NCI-H82 treated with DMSO at 0.1 percent for 48 hours (cell line): ENCODE measurements around the gene TBC1D1.

ENCODE experiments used
- DNase-seq: peaks from one replicate; lab custom pipeline; 2025; ENCODE audit not compliant: unreplicated experiment; lab: John Stamatoyannopoulos, UW

Gene TBC1D1

GRCh38 chr4:38045289-38045988 is 154.6 kb downstream of the TBC1D1 start:
- no peak for DNase-seq

DNA sequence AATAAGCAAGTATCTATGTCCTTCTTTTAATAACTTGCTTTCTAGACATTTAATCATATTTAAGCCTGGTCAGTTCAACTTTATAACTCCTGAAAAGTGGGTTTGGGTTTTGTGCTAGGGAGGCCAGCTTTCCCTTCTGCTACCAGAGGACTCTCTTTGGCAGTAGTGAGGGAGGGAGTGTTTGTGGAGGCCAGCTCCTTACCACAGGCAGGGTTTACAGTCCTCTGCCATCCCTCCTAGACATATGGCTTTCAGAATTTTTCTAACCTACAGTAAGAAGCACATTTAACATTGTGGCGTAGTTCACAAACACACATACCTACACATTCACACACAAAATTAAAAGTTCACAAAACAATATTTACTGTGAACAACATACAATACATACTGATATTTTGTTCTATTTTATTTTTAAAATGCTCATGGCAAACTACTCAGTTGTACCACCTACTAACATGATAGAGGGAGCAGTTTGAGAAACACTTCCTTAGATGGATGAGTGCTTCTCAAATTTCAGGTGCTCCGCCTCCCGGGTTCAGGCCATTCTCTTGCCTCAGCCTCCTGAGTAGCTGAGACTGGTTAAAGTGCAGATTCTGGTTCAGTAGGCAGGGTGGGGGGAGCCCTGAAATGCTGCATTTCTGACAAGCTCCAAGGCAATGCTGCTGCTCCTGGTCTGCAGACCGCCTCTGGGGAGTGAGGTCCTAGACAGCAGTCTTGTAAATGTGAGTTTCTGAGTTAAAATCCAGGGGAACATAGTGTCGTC is 156.0 kb downstream of the TBC1D1 start:
- no peak for DNase-seq

DNA sequence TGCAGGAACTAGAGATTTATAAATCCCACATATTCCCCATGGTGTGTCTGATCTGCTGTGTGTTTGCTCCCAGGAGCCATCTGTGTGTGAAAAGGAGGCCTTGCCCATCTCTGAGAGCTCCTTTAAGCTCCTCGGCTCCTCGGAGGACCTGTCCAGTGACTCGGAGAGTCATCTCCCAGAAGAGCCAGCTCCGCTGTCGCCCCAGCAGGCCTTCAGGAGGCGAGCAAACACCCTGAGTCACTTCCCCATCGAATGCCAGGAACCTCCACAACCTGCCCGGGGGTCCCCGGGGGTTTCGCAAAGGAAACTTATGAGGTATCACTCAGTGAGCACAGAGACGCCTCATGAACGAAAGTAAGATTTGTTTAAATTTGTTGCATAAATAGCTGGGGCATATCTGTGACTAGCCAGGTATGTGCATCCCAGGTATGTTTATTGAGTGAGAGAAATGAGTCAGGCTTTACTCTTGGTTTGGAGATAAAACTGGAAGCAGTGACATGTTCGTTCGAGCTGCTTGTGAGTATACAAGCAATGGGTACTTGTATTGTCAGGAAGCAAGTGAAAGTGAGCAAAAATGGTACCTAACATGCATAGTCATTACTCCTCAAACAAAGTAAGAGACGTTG is 158.8 kb downstream of the TBC1D1 start:
- DNase-seq, result no peak

- no peak for DNase-seq
Measured at GRCh38 chr4:38050560-38051350, 159.9 kb downstream of the TBC1D1 start.

DNA sequence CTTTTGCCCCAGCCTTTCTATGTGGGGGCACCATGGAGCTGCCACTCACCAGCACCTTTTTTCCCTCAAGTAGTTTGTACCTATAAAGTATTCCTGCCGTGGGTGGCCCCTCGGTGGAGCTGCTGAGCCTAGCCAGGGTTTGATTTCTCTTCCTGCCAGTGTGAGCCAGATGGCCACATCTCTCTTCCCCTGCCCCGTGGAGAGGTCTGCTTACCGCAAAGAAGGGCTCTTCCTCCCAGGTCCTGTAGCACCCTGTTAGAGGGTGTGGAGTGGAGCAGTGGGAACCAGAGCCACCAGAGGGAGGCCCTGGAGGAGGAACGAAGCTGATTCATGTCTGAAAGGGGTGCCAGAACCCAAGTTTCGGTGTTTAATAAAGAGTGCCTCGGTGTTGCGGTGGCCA is 164.7 kb downstream of the TBC1D1 start:
- no peak for DNase-seq

- DNase-seq, result no peak
Measured at GRCh38 chr4:38056011-38056685, 165.3 kb downstream of the TBC1D1 start.

DNA sequence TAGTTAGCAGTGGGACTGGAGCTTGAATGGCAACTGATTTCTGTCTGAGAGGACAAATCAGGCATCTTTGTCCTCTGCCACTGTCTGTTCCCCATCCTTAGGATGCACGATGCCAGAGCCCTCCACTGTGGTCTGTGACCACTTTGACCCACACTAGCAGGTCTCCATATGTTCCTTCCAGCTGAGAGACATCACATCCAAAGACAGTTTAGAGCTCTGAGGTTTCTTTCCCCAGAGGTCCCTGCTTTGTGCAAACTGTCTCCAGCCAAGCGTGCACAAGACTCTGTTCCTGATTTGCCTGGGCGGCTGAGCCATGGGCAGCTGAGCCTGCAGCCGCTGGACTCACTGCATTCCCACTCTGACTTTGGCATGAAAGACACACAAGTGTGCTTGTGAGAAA is 167.3 kb downstream of the TBC1D1 start:
- DNase-seq, result no peak

GRCh38 chr4:38060829-38061431 is 170.0 kb downstream of the TBC1D1 start:
- no peak for DNase-seq

DNA sequence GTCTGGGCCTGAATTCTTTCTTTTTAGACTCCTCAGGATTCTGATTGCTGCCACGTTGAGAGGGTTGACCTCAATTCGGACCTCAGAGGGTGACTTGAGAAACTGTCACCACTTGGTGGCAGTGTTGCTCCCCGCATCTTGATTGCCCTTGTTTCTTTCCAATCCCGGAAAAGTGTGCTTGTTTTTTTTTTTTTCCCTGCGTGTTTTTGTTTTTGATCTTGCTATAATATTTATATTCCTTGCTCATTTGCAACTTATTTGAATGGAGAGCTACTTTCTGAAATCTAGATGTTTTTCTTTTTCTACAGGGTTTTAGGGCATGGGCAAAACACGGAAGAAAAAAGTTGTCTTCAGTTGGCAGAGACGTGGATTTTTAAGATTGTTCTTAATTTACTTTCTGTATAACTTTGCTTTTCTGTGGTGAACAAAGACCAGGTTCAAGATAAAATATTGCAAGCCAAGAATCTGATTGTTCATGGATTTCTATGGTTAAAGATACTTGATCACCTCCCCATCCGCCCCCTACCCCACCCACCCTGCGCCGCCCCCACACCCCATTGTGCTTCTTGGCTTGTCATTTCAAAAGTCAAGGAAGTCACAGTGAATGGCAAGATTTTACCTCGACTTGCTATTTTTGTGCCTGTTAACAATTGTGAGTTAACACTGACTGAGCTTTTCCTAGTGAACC is 171.3 kb downstream of the TBC1D1 start:
- DNase-seq, result no peak

DNA sequence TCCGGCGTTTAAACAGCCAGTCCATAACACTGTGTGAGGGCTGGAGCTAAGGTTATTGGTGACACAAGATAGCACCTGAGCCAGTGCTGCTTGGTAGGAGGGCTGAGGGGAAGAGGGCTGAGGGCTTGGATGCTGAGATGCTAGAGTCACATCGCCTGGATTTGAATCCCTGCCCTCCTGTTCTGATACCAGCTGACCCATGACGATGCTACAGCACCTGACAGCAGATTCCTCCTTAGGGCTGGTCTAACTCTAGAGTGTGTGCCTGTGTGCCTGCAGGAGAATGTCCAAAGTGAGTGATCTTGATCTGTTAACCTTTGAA is 171.9 kb downstream of the TBC1D1 start:
- DNase-seq, result no peak

GRCh38 chr4:38065176-38065575 is 174.3 kb downstream of the TBC1D1 start:
- DNase-seq, result no peak

- no peak for DNase-seq
Measured at GRCh38 chr4:38065900-38066299, 175.0 kb downstream of the TBC1D1 start.

- DNase-seq, result no peak
Measured at GRCh38 chr4:38067499-38067898, 176.6 kb downstream of the TBC1D1 start.

DNA sequence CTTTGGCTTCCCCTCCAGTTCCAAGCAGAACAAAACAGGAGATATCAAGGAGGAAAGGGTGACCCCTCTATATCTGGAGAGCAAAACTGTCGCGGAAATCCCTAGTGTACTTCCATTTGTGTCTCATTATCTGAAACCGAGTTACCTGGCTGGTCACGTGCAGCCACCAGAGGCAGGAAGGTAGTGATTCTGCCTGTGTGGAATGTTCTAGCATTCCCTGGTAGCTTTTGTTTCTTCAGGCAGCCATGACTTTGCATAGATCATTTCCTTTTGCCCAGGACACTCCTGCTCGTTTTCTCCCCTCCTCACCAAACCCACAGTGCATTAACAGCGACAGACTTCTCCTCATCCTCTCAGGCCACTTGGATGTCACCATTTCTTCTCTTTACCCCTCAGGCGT is 177.2 kb downstream of the TBC1D1 start:
- DNase-seq, result no peak

GRCh38 chr4:38069271-38069760 is 178.4 kb downstream of the TBC1D1 start:
- DNase-seq, result no peak

DNA sequence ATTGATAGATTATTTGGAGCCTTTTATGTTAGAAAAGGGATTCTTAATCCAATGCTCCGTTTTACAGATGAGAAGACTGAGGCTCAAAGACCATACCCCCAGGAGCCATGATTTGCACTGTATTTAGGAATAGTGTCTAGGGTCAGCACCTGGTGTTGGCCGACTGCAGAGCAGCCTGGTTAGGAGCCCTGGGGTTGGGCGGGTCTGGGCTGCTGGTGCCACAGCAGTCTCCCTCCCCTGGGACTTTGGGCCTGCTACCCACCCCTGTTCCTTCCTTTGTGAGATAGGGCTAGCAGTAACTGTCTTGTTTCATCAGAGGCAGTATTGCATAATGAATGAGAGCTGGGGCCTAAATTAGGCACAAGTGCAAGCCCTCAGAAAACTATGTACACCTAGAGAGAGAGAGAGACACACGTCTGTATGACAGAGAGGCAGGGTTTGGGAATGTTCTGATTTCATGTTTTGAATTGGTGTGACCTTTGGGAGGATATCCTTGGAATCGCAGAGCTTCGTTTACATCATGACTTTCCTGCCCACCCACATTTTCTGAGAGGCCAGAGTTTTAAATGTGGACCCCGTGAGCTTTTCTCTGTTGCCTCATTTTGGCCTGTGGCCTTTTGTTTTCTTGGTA is 181.0 kb downstream of the TBC1D1 start:
- no peak for DNase-seq

DNA sequence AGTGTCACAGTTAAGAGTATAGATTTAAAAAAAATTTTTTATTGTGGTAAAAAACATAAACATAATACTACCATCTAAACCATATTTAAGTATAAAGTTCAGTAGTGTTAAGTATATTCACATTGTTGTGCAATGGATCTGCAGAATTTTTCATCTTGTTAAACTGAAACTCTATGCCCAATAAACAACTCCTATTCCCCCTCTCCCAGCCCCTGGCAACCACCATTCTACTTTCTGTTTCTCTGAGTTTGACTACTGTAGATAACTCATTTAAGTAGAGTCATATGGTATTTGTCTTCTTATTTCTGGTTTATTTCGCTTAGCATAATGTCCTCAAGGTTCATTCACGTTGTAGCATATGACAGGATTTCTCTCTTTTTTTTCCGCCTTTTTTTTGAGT is 181.7 kb downstream of the TBC1D1 start:
- no peak for DNase-seq

- DNase-seq, result no peak
Measured at GRCh38 chr4:38073596-38074234, 182.8 kb downstream of the TBC1D1 start.
